ENCODE results near the gene ARL4A. TPM values are rescaled to one million over a fixed set of nuclear protein-coding genes. Genes with fewer than 3 reads are reported as not detected.

The ARL4A gene
- total and polyA plus RNA-seq, 2 of the 13 experiments (the other 11 are each of a cell fraction or from before 2014, with no cell fraction given): 10.8 to 25.6 TPM

- no peak for DNase-seq (ENCODE audit: low spot score)
- CTCF ChIA-PET (ENCODE audit: low intra/inter-chr PET ratio, low total read pairs): no interaction called here
- TF ChIP-seq PBX2 (CRISPR knock-in tag; IDR thresholded peaks at IDR 0.05) (no peak), FOXO4 (CRISPR knock-in tag; conservative IDR thresholded peaks at IDR 0.05) (0 out of 2 replicates have a peak, but pooled peaks have one; percentile 16)
- Histone ChIP-seq H3K27ac (ENCODE audit: extremely low read length, insufficient read depth, low read length) (peak overlapping the region; percentile 70), H3K9ac (ENCODE audit: insufficient read depth, low read depth, low read length) (peak overlapping the region; percentile 51; the same call in 1 of the 2 replicates), H3K79me2 (ENCODE audit: insufficient read depth, low read length) (no peaks in the 10 kb centered on the region), H3K27me3 (ENCODE audit: control insufficient read depth in 1 of 2, insufficient read depth in 2 of 2, low read length in 2 of 2) (no peaks in the 10 kb centered on the region), H4K20me1 (ENCODE audit: insufficient read depth, low read length) (no peaks in the 10 kb centered on the region), H3K36me3 (replicated peaks in 1 of 2; ENCODE audit: control insufficient read depth in 1 of 2, insufficient read depth in 2 of 2, low read length in 2 of 2) (no peaks in the 10 kb centered on the region), H3K4me3 (replicated peaks in 1 of 3; ENCODE audit: insufficient read depth in 1 of 3, low read depth in 2 of 3, low read length in 3 of 3) (no peak overlapping the region), H3K4me1 (ENCODE audit: insufficient read depth, low read length) (peaks cover 65% of the 10 kb centered on the region), H3K4me2 (ENCODE audit: low read depth, low read length) (no peak overlapping the region), H3K9me3 (ENCODE audit: low read length) (no peaks in the 10 kb centered on the region), H2AFZ (ENCODE audit: low read length) (no peak overlapping the region)
- intact Hi-C loops (cut with micrococcal nuclease; ENCODE audit: unreplicated experiment) (loop anchor here (2.0 to 10.0 kb wide), 2 partner anchors 30 to 304 kb away; no protein-coding TSS in a partner anchor), in situ Hi-C loops (cut with HindIII; ENCODE audit: extremely low pct_ligation_motif_present, low pct_unique_long_range_greater_than_20kb) (loop anchor here (5.0 to 10.0 kb wide), 3 partner anchors 41 to 376 kb away; no protein-coding TSS in a partner anchor)
- no peak for FAIRE-seq
- no peak; the same call in 2 of the 3 replicates for ATAC-seq
- WGBS (ENCODE audit: low lambda C conversion rate): 89% methylated on average over 3 of the region's 3 CpGs
- POLR2A ChIA-PET: interaction anchor here (1.0 to 1.9 kb wide), 3 partner anchors 34 to 544 kb away, joined by 3 to 14 read pairs (median 3); partner anchors contain the start of gene ARL4A
- BruUV-seq (replicated peaks): no TSS peak
Observed at GRCh38 chr7:12641196-12641595, 46.2 kb upstream of the ARL4A start.

GRCh38 chr7:12642508-12642907 lies 44.9 kb upstream of the ARL4A start:
- Histone ChIP-seq H4K20me1 (ENCODE audit: insufficient read depth, low read length) (no peaks in the 10 kb centered on the region), H3K36me3 (replicated peaks in 1 of 2; ENCODE audit: control insufficient read depth in 1 of 2, insufficient read depth in 2 of 2, low read length in 2 of 2) (no peaks in the 10 kb centered on the region), H3K9ac (ENCODE audit: insufficient read depth, low read depth, low read length) (no peak overlapping the region), H3K79me2 (ENCODE audit: insufficient read depth, low read length) (no peaks in the 10 kb centered on the region), H3K4me3 (replicated peaks in 1 of 3; ENCODE audit: insufficient read depth in 1 of 3, low read depth in 2 of 3, low read length in 3 of 3) (no peak overlapping the region), H3K9me3 (ENCODE audit: low read length) (no peaks in the 10 kb centered on the region), H3K4me1 (ENCODE audit: insufficient read depth, low read length) (peaks cover 78% of the 10 kb centered on the region), H3K27me3 (ENCODE audit: control insufficient read depth in 1 of 2, insufficient read depth in 2 of 2, low read length in 2 of 2) (no peaks in the 10 kb centered on the region), H3K27ac (ENCODE audit: extremely low read length, insufficient read depth, low read length) (no peak overlapping the region), H3K4me2 (ENCODE audit: low read depth, low read length) (no peak overlapping the region), H2AFZ (ENCODE audit: low read length) (no peak overlapping the region)
- no peak for FAIRE-seq
- DNase-seq (ENCODE audit: low spot score): no peak
- POLR2A ChIA-PET: no interaction called here
- TF ChIP-seq ZNF577 (CRISPR knock-in tag; IDR thresholded peaks at IDR 0.05; ENCODE audit: borderline replicate concordance, low read depth): no peak
- no peak for TF ChIP-seq PTBP1 (IDR thresholded peaks at IDR 0.05; ENCODE audit: low read depth, low read length, poor library complexity, severe bottlenecking)
- TF ChIP-seq MAFG (CRISPR knock-in tag; IDR thresholded peaks at IDR 0.05): no peak
- TF ChIP-seq ZSCAN9 (CRISPR knock-in tag; IDR thresholded peaks at IDR 0.05; ENCODE audit: borderline replicate concordance): no peak
- TF ChIP-seq ZNF644 (CRISPR knock-in tag; IDR thresholded peaks at IDR 0.05; ENCODE audit: low read depth): 0 out of 2 replicates have a peak, but pooled peaks have one; percentile 32
- TF ChIP-seq PRDM10 (CRISPR knock-in tag; IDR thresholded peaks at IDR 0.05; ENCODE audit: low read depth): peak; percentile 61; the same call in 1 of the 2 replicates
- no peak for TF ChIP-seq BCL3 (CRISPR knock-in tag; IDR thresholded peaks at IDR 0.05)
- no peak for TF ChIP-seq GZF1 (CRISPR knock-in tag; IDR thresholded peaks at IDR 0.05)
- in situ Hi-C loops (cut with HindIII; ENCODE audit: extremely low pct_ligation_motif_present, low pct_unique_long_range_greater_than_20kb) (loop anchor here (5.0 to 10.0 kb wide), 3 partner anchors 40 to 375 kb away; no protein-coding TSS in a partner anchor), intact Hi-C loops (cut with micrococcal nuclease; ENCODE audit: unreplicated experiment) (loop anchor here (10.0 kb wide), 1 partner anchor 302 kb away; no protein-coding TSS in a partner anchor)
- BruUV-seq (replicated peaks): no TSS peak
- WGBS (ENCODE audit: low lambda C conversion rate): 97% methylated on average over 5 of the region's 5 CpGs
- CTCF ChIA-PET (ENCODE audit: low intra/inter-chr PET ratio, low total read pairs): no interaction called here
- no peak for ATAC-seq

Data from HepG2 (cell line).